GM21786 (cell line): ENCODE measurements around the gene ZNF680.
"Not testable (repeated sequence)": the region's sequence is repeated elsewhere in the genome, so short reads cannot be mapped to it uniquely, and the experiment has no call there.

Source experiments
- ATAC-seq: cut with Tn5 transposase; IDR thresholded peaks from one replicate; pipeline ENCODE4 v1.9.1; 2021; ENCODE audit not compliant: unreplicated experiment

The ZNF680 gene

DNA sequence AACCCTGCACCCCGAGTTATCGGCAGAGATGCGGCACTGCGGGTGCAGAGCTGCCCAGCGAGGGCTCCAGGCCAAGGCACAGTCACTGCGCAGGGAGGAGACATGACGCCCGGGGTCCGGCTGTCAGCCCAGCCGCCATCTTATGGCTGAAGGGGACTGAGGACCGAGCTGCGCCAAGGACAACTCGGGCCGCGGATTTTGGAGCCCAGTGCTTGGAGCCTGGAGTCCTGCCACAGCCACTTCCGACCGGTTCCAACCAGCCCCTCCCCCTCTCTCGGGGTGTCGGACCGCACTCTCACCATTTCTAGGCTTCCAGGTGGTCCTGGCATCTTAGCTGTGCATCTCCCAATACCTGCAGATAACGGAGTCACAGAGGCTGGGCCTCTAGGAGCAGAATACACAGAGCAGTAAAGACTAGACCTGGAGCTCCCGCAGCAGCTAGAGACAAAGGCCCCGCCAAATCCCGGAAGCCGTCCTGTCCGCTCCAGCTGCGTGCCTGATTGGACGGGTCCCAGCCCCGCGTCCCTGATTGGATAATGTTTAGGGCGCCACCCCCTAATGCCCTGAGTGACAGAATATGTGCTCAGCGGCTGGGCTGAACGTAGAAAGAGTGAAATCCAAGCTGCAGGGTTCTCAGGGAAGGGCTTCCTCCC lies at the start of gene ZNF680:
TSS of gene ZNF680 (minus strand) at position 446 of the 653 bp plus-strand sequence. CDS start at position 329, 117 bp downstream.
- peak; percentile 100 for ATAC-seq

DNA sequence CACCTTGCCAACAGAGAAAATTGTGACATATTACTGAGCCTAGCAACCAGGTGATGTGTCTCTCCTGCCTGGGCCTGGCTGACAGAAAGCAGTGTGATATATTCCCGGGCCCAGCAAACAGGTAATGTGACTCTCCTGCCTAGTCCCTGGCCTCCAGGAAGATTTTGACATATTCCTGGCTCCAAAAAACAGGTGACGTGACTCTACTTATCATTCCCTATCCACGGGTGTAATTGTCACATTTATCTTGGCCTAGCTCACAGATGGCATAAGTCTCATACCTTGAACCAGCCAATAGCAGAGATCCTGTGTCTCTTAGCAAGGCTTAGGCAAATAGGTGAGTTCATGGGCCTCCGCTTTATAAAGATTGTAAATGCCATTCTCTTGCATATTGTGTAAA lies 49.6 kb upstream of the ZNF680 start:
- ATAC-seq = no peak

DNA sequence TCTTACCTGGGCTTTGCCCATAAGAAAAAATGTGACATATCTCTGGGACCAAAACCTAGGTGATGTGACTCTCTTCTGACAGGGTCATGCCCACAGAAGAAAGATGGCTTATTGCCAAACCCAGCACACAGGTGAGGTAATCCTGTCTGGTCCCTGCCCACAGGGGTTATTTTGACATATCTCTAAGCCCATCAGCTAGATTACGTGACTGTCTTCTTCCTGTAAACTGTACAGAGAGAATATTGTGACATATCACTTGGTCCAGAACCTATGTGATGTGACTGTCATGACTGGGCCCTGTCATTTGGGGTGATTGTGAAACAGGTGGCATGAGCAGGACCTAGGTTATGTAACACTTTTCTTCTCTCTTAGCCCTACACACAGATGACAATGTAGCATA lies 48.8 kb upstream of the ZNF680 start:
- no peak for ATAC-seq

DNA sequence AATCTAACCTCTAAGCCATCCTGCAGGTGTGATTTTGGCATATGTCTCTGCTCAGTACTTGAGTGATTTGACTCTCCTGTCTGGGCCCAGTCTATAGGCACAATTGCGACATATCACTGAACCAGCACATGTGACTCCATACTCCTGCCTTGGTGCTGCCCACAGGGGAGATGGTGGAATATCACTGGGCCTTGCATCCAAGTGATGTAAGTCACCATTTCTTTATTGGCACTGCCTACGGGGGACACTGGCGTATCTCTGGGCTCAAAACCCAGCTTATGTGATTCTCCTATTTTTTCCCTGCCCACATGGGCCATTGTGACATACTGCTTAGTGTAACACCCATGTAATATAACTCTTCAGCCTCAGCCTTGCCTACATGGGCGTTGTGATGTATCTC lies 48.1 kb upstream of the ZNF680 start:
- ATAC-seq = no peak

DNA sequence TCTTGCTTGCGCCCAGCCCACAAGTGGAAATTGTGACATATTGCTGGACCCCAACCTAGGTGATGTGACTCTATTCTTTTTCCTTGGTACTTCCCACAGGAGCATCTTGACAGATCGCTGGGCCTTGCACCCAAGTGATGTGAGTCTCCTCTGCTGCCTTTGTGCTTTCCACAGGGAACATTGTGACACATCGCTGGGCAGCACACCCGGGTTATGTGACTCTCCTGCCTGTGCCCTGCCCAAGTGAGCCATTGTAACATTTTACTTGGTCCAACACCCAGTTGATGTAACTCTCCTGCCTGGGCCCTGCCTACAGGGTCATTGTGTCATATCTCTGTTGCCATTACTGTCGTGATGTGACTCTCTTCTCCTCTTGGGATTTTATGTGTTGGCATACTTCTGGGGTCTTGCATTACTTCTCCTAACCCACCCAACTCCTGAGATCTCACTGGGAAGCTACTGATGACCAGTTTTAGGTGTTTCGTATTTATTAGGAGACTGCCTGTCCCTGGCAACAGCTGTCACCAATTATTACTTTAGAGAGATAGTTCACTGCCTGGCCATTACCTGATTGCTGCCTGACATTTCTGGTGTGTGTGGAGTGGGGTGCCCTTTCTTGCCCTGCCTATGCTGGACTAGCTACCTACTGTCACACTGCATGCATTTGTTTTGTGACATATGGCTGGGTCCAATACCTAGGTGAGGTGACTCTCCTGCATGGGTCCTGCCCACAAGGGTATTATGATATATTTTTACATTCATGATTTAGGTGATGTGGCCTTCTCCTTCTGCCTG lies 45.4 kb upstream of the ZNF680 start:
- no peak for ATAC-seq

DNA sequence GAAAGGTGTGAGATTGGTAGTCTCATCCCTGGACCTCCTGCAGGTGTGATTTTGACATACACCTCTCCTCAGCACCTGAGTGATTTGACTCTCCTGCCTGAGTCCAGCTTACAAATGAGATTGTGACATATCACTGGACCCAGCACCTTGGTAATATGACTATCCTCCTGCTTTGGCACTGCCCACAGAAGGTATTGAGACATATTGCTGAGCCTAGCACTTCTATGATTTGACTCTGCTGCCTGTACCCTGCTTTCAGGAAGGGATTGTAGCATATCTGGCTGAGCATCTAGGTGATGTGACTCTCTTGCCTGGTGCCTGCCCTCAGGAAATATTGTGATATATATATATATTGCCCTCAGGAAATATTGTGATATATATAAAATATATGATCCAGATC lies 43.5 kb upstream of the ZNF680 start:
- no peak for ATAC-seq

DNA sequence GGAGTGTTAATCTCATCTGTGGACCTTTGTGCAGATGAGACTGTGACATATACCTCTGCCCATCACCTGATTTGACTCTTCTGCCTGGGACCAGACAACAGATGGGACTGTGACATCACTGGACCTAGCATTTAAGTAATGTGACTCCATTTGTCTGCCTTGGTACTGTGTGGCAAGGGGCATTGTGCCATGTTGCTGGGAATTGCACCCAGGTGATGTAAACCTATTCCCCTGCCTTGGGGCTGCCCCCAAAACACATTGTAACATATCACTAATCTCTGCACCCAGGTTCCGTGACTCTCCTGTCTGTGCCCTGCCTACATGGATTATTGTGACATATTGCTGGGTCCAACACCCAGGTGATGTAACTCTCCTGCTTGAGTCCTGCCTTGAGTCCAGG lies 40.4 kb upstream of the ZNF680 start:
- ATAC-seq = no peak

DNA sequence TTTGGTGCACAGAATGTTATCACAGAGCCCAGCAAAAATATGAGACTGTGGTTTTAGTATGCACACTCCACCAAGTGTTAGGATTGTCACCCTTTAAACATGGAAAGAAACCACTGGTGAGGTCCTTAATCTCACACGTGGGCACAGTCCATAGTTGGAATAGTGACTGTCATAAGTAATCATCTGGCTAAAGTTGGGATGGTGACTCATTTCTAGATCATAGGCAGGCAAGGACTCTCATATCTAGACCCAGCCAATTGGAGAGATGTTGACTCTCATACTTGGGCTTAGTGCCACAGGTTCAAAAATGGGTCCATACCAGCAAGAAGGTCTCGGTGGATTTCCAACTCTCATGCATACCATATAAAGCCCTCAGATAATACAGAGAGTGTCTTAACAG lies 39.6 kb upstream of the ZNF680 start:
- ATAC-seq = no peak

DNA sequence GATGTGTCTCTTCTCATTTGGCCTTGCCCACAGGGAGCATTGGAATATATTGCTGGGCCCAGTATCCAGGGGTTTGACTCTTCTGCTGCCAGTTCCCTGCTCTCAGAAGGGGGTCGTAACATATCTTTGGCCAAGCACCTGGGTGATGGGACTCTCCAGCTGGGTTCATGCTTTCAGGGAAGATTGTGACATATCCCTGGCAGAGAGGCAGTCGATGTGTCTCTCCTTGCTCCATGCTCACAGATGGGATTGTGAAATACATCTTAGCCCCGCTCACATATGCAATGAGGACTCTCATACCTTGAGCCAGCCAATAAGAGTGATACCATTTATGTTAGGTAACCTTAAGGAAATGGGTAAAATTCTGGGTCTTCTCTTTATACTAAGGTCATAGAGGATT lies 39.2 kb upstream of the ZNF680 start:
- ATAC-seq = no peak

DNA sequence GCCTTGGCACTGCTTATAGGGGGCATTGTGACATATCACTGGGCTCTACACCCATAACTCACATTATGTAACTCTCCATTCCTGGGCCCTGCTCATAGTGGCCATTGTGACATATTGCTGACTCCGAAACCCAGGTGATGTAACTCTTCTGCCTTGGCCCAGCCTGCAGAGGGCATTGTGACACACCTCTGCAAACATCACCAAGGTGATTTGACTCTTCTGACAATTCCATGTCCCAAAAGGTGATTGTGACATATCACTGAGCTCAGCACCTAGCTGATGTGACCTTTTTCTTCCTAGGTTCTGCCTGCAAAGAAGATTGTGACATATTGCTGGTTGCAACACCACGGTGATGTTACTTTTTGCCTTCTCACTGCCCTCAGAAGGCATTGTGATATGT lies 36.5 kb upstream of the ZNF680 start:
- no peak for ATAC-seq

DNA sequence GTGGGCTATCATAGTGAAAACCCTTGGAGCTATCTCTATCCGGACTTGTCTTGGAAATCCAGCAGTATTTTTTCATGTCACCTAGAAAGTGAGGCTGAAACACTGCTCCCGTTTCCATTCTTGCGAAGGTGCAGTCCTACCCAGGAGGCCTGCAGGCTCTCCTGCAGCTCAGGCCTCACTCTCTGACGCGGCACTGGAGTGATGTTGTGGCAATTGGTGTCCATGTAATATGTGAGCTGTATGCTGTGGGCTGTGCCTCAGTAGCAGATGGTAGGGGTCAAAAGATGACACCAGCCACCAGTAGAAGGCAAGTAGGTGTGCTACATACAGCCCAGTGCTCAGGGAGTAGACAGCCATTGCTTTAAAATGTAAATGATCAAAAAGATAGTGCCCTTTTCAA lies 28.1 kb upstream of the ZNF680 start:
- no peak for ATAC-seq

DNA sequence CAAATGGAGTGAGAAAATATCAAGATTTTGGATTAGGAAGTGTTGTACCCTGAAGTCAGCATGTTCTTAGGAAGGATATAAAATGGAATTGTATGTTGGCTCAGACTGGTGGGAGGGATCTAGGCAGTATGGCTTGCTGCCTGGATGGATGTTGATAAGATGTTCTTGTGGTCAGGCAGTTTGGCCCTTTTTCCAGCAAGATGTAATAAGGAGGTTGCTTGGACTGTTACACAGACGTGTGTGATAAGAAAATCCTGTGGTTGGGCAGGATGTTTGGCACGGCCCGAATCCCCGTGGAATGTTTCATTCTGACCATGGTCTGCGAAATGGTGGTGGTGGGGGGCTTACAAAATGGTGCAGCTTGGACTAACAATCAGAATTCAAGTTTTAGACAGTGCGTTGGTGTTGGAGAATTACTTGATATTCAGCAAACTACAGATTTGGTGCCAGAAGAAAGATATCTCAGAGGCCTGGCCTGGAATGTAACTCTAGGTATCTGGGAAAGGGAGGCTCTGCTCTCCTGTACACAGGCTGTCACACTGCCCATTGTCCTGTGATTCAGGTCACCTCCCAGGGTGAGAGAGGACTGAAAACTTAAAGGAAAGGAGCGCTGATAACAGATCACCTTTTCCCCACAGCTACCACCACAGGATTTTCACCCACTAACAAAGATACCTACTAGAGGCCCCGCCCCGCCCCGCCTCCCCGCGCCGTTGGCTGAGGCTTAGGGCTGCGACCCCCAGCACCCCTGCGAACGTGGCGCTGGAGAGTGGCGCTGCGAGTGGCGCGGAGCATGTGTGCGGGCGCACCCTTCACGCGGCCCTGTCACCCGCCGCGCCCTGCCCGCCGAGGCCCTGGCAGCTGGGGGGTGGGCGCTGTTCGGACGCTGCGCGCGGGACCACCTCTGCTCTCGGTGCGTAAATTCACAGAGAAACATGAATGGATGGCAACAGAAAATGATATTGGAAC lies 19.3 kb upstream of the ZNF680 start:
- ATAC-seq = no peak

DNA sequence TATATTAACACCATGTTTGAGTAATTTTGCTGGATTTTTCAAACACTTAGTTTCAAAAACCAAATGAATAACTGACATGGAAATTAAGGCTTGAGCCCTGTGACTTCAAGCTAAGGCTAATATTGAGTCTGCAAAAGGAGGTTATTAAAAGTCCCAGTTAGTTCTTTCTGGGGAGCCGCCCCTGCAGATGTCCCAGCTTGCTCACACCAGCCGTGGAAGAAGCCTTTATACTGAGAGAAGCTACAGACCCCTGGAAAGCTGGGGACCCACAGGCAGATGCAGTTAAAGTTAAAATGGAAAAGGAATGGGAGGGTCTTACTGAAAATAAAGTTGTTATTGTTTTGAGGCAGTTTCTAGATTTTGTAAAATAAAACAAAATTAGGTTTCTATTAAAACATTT lies 18.5 kb upstream of the ZNF680 start:
- ATAC-seq = no peak

DNA sequence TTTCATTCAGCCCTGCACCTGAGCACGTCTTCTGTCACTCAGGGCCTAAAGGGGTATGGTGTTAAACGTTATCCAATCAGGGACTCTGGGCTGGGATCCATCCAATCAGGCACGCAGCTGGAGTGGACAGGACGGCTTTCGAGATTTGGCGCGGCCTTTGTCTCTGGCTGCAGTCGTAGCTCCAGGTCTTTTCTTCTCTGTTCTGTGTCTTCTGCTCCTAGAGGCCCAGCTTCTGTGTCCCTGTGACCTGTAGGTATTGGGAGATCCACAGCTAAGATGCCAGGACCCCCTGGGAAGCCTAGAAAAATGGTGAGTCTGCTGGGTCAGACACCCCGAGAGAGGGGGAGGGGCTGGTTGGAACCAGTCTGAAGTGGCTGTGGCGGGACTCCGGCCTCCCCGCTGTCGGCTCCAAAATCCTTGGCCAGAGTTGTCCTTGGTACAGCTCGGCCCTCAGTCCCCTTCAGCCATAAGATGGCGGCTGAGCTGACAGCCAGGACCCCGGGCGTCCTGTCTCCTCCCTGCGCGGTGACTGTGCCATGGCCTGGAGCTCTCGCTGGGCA lies 11.7 kb upstream of the ZNF680 start:
- ATAC-seq = no peak

DNA sequence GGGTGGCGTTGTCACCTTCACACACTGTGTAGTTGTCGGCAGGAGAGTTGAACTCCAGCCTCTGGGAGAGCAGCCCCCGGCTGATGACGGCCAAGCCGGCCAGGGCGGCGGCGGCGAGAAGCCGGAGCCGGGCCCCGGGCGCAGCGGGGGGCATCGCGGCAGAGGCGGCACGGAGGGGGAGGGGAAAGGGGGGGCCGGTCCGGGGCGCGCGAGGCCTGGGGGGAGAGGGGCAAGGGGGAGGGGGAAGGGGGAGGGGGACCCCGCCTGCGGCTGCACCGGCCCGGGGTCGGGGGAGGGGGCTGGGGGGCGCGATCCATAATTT lies 7.4 kb upstream of the ZNF680 start:
- not testable (repeated sequence) for ATAC-seq

DNA sequence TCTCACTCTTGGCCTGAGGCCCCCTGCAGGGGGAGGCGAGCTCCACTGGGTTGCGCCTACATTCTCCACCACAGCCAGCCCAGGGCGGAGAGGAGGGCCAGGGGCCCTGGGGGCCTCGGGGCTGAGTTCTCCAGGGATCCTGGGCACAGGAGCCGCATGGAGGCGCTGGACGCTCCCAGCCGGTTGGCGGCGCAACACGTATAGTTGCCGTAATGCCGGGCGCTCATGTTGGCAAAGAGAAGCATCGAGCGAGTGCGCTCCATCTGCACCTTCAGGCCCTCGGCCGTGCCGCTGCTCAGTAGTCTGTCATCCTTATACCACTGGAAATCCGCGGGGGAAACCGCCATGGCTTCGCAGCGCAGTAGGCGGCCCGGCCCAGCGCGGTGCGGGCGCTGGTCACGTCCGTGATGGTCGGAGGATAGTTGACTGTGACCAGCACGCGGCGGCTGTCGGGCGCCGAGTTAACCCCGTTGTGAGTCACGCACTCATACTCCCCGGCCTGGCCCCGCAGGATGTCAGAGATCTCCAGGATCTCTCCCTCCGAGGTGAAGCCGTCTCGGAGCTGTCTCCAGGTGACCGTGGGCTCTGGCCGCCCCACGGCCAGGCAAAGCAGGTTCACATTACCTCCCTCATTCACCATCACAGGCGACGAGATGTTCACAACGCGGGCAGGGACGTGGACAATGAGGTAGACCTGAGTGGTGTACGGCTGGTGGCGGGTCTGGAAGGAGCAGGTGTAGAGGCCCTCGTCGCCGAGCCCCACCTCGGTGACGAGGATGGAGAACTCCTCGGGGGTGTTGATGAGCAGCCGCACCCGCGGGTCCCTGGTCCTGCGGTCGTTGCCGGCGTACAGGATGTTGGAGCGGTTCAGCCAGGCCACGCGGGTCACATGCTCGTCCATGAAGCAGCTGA lies 6.8 kb upstream of the ZNF680 start:
- not testable (repeated sequence) for ATAC-seq

DNA sequence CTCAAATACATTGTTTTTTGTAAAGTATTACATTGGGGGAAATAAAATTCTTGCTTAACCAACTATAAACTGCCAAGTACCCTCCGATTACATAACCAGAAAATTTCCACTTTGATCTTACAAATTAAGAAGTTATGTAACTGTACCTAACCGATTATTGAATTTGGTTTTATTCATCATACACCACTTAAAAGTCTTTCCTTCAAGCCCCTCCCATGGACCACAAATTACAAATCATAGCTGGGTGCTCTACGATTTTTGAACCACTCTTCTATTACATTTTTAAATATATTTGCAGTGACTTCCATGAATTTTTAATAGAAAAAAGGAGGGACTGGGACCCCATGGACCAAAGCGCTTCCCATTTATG lies 630 bp downstream of the ZNF680 start:
- ATAC-seq = no peak

DNA sequence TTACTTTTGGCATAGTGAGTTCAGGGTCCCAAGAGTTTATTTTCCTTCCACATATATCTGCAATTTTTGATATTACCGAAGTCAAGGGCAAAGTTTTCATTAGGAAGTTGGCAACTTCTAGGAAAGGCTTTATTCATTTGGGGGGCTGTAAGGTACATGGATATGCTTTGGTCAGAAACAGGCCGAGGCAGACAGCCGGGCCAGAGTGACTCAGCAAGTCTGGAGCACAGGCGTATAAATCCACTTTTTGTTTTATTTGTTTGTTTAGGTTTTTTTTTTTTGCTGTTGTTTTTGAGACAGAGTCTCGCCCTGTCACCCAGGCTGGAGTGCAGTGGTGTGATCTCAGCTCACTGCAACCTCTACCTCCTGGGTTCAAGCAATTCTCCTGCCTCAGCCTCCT lies 3.7 kb downstream of the ZNF680 start:
- ATAC-seq = no peak

DNA sequence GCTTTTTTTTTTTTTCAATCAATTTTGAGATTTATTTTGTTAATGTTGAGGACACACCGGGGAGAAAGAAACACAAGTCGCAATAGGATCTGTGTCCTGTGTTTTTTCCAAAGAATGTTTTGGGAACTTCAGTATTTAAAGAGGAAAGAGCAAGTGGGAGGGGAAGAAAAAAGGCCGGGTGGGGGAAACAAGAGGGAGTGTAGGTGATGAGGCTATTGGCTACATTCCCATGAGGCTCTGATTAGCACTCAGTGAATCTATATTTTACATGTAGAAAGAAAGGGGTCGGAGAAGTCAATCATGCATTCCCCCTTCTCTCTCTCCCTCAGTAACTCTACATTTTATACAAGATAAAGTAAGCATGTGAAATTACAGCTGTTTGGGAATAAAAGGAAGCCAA lies 4.1 kb downstream of the ZNF680 start:
- no peak for ATAC-seq

DNA sequence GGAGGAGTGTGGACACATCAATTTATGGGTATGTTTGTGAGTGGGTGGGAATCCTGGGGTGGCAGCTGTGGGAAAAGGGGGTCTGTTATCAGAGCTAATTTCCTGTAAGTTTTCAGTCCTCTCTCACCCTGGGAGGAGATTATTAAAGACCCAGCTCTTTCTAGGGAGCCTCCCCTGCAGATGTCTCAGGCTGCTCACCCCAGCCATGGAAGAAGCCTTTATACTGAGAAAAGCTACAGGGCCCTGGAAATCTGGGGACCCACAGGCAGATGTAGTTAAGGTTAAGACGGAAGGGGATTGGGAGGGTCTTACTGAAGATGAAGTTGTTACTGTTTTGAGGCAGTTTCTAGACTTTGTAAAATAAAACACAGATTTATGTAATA lies 4.6 kb downstream of the ZNF680 start:
- ATAC-seq = no peak
